ENCODE results near the gene CACNA2D1. TPM values are rescaled to one million over a fixed set of nuclear protein-coding genes. Genes with fewer than 3 reads are reported as not detected.

CACNA2D1 gene
- total RNA-seq, 2 donors from 2014 or later: 5.4 to 32.0 TPM

GRCh38 chr7:82375129-82375528, 68.4 kb downstream of the CACNA2D1 start:
- Histone ChIP-seq H3K36me3 (replicated peaks in 1 of 2; ENCODE audit: insufficient read depth in 1 of 2, low read depth in 2 of 2) (no peaks in the 10 kb centered on the region), H3K27ac (no peak overlapping the region), H3K27me3 (no peaks in the 10 kb centered on the region), H3K4me1 (no peaks in the 10 kb centered on the region), H3K9me3 (no peaks in the 10 kb centered on the region), H3K4me3 (no peak overlapping the region)
- no peak for DNase-seq
- TF ChIP-seq, protein P1, sequence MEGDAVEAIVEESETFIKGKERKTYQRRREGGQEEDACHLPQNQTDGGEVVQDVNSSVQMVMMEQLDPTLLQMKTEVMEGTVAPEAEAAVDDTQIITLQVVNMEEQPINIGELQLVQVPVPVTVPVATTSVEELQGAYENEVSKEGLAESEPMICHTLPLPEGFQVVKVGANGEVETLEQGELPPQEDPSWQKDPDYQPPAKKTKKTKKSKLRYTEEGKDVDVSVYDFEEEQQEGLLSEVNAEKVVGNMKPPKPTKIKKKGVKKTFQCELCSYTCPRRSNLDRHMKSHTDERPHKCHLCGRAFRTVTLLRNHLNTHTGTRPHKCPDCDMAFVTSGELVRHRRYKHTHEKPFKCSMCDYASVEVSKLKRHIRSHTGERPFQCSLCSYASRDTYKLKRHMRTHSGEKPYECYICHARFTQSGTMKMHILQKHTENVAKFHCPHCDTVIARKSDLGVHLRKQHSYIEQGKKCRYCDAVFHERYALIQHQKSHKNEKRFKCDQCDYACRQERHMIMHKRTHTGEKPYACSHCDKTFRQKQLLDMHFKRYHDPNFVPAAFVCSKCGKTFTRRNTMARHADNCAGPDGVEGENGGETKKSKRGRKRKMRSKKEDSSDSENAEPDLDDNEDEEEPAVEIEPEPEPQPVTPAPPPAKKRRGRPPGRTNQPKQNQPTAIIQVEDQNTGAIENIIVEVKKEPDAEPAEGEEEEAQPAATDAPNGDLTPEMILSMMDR (IDR thresholded peaks at IDR 0.05): no peak
- TF ChIP-seq POLR2A (IDR thresholded peaks at IDR 0.05): no peak
- ATAC-seq: no peak
- intact Hi-C loops (cut with DNase I): no loop called here
- 75 to 78% methylated on average over 1 of the region's 1 CpG for WGBS, 2 donors

DNA sequence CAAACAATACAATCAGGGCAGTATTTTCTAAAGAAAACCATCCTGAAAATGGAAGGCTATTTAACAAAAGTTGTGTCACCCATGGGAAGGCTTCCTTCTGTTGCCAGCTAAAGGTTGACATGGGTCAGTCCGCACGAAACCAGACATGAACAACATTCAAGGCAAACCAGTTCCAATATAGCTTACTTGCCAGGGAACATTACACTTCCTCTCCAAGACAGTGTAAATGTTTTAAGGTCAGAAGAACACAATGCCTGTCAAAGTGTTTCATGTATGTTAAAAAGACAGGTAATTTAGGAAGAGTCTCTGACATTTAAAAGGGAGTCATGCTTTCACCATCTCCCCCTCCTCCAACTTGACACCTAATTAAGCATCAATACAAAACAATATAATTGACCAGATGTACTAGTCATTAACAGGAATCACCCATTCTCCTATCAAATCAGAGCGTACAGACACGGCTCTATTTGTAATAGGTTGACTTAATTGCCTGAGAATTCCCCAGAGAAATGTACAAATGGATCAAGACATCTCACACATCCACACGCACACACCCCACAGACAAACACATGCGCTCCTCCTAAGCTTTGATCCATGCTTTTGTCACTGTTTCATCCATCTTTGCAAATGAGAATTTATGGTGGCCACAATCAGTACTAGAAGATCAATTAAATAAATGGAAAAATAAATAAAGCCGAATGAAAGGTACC, 69.5 kb downstream of the CACNA2D1 start:
- no peak overlapping the region for H3K4me3 ChIP-seq
- no peaks in the 10 kb centered on the region for H3K27me3 ChIP-seq
- no peak for ATAC-seq
- no peak for DNase-seq
- intact Hi-C loops (cut with DNase I): no loop called here
- H3K36me3 ChIP-seq (replicated peaks in 1 of 2; ENCODE audit: insufficient read depth in 1 of 2, low read depth in 2 of 2): no peaks in the 10 kb centered on the region
- WGBS, 2 donors: 39 to 46% methylated on average over 7 of the region's 7 CpGs
- no peaks in the 10 kb centered on the region for H3K9me3 ChIP-seq
- no peaks in the 10 kb centered on the region for H3K4me1 ChIP-seq
- TF ChIP-seq POLR2A (IDR thresholded peaks at IDR 0.05): no peak
- TF ChIP-seq, protein P1 (IDR thresholded peaks at IDR 0.05): no peak
- H3K27ac ChIP-seq: no peak overlapping the region

GRCh38 chr7:82364671-82365070, 78.9 kb downstream of the CACNA2D1 start:
- TF ChIP-seq POLR2A (IDR thresholded peaks at IDR 0.05): no peak
- TF ChIP-seq, protein P1 (IDR thresholded peaks at IDR 0.05): no peak
- ATAC-seq (no peak), DNase-seq (no peak)
- Histone ChIP-seq H3K9me3 (no peaks in the 10 kb centered on the region), H3K4me1 (no peaks in the 10 kb centered on the region), H3K36me3 (replicated peaks in 1 of 2; ENCODE audit: insufficient read depth in 1 of 2, low read depth in 2 of 2) (no peaks in the 10 kb centered on the region), H3K27ac (no peak overlapping the region), H3K4me3 (no peak overlapping the region), H3K27me3 (no peaks in the 10 kb centered on the region)
- intact Hi-C loops (cut with DNase I): no loop called here
- 77 to 91% methylated on average over 2 of the region's 2 CpGs for WGBS, 2 donors

GRCh38 chr7:82364048-82364447, 79.5 kb downstream of the CACNA2D1 start:
- Histone ChIP-seq H3K36me3 (replicated peaks in 1 of 2; ENCODE audit: insufficient read depth in 1 of 2, low read depth in 2 of 2) (no peaks in the 10 kb centered on the region), H3K27ac (no peak overlapping the region), H3K27me3 (no peaks in the 10 kb centered on the region), H3K4me1 (no peaks in the 10 kb centered on the region), H3K4me3 (no peak overlapping the region), H3K9me3 (no peaks in the 10 kb centered on the region)
- TF ChIP-seq, protein P1 (IDR thresholded peaks at IDR 0.05): no peak
- TF ChIP-seq POLR2A (IDR thresholded peaks at IDR 0.05): no peak
- ATAC-seq (no peak), DNase-seq (no peak)
- intact Hi-C loops (cut with DNase I): no loop called here
- 47 to 67% methylated on average over 1 of the region's 1 CpG for WGBS, 2 donors

DNA sequence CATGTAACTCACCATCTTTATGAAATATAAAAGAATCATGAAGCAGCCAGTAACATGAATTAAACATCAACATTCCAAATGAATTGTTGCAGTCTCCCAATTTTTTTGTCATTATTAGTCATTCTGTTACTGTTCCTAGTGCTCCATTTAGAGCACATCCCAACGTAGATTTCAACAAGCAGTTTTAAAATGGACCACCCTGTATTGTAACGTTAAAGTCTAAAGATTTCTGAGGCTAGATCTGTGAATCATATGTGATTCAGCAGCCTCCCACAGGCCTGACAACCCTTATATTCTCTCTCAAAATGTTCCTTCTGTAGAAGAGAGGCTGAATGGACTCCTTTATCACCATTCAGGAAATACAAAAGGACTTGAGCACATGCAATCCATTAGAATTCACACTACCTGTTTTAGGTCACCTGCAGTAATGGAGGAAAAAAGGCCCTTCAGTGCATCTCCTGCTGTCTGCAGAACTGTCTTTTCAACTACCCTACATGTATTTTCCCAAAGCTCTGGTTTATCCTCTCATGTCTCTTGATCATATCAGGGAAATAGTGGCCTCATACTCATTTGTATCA, 81.4 kb downstream of the CACNA2D1 start:
- 63 to 67% methylated on average over 2 of the region's 2 CpGs for WGBS, 2 donors
- H3K4me1 ChIP-seq: no peaks in the 10 kb centered on the region
- no peak overlapping the region for H3K4me3 ChIP-seq
- H3K27me3 ChIP-seq: no peaks in the 10 kb centered on the region
- H3K36me3 ChIP-seq (replicated peaks in 1 of 2; ENCODE audit: insufficient read depth in 1 of 2, low read depth in 2 of 2): no peaks in the 10 kb centered on the region
- ATAC-seq (no peak), DNase-seq (no peak)
- intact Hi-C loops (cut with DNase I): no loop called here
- no peaks in the 10 kb centered on the region for H3K9me3 ChIP-seq
- no peak overlapping the region for H3K27ac ChIP-seq
- TF ChIP-seq, protein P1 (IDR thresholded peaks at IDR 0.05): no peak
- no peak for TF ChIP-seq POLR2A (IDR thresholded peaks at IDR 0.05)
